Ovary (tissue), 9 donors: ENCODE data around the gene PRAC1. TPM values are rescaled to one million over a fixed set of nuclear protein-coding genes. Genes with fewer than 3 reads are reported as not detected.

Source experiments
- DNase-seq, 5 donors: peaks; one replicate each; pipeline ENCODE4 v3.0.0-alpha.2; 2019 to 2020
- H3K27ac ChIP-seq, 2 donors: fragments of 200-600 bp; one replicate each; pipeline versions ENCODE4 v1.5.1 to v1.8.0; 2019 to 2022
- H3K27me3 ChIP-seq: fragments of 200-600 bp; one replicate; pipeline ENCODE4 v1.8.0; 2022
- H3K36me3 ChIP-seq: fragments of 200-600 bp; sonication (generic); one replicate; pipeline ENCODE4 v1.5.1; 2019
- H3K4me1 ChIP-seq: one replicate; pipeline ENCODE4 v1.8.1; 2013; ENCODE audit warnings: mild to moderate bottlenecking, moderate library complexity; ENCODE audit not compliant: insufficient read depth
- H3K4me3 ChIP-seq: fragments of 200-600 bp; sonication (generic); one replicate; pipeline ENCODE4 v1.5.1; 2017
- H3K9me3 ChIP-seq, 2 donors: fragments of 200-600 bp in 1 of 2; sonication (generic) in 1 of 2; one replicate each; pipeline versions ENCODE4 v1.5.1 to v1.8.1; 2013 to 2019; ENCODE audit warnings: mild to moderate bottlenecking in 1 of 2, moderate library complexity in 1 of 2
- EP300 ChIP-seq: sonication (generic); formaldehyde crosslinking; IDR thresholded peaks from one replicate; pipeline ENCODE4 v1.6.1; 2017; ENCODE audit warnings: antibody characterized with exemption
- POLR2A ChIP-seq: fragments of 450-650 bp; IDR thresholded peaks from one replicate; pipeline ENCODE4 v1.6.1; 2017; ENCODE audit warnings: antibody characterized with exemption, mild to moderate bottlenecking, moderate library complexity
- WGBS, 3 donors: extraction: QIAGEN DNeasy Blood & Tissue Kit in 1 of 3; methylation state at CpG; one replicate each; pipeline versions ENCODE4 v1.1.5 to v1.1.7; 2013 to 2017; 5-methylcytosine and 5-hydroxymethylcytosine counted together
- intact Hi-C, 4 donors: fragments of 100-400 bp; cut with DNase I; formaldehyde crosslinking; loops; one replicate each; pipeline versions ENCODE4 v1.11.0 to v1.15.1; 2022 to 2023
- polyA plus RNA-seq, 2 donors: library from polyadenylated mRNA; stranded (reverse); fragments of 200-250 nt in 1 of 2; fragments of 350-450 nt in 1 of 2; fragmentation: Illumina TruSeq in 1 of 2; extraction: RNeasy Lipid Tissue Mini Kit (QIAGEN cat#74804) in 1 of 2; gene quantifications; one replicate each; pipeline ENCODE4 v1.2.3, GENCODE V29; 2013 to 2014
- total RNA-seq, 7 donors: library from RNA; depleted of rRNA in 2 of 7; stranded (reverse); fragments of >200 nt in 2 of 7; fragmentation: NEBNext Ultra II Directional in 3 of 7; extraction: Animal tissue kit (Norgen Biotek cat#: 25700) in 3 of 7; gene quantifications; one replicate each; pipeline versions ENCODE4 v1.1.0 to v1.2.4, GENCODE V29; 2016 to 2023
- TF ChIP-seq, protein P1 (sequence below), 3 donors: fragments of 450-650 bp in 2 of 3; fragments of 200-600 bp in 1 of 3; IDR thresholded peaks; one replicate each; pipeline versions ENCODE4 v1.5.1 to v1.8.0; 2016 to 2022; ENCODE audit warnings: antibody characterized with exemption in 3 of 3, mild to moderate bottlenecking in 1 of 3
- donor health status: DM: no; HTN: no; CAD: no; lungs with moderate emphysema.
- donor health status: DM: no; HTN: no; CAD: no.
- donor health status: Bipolar disorder and iron deficiency.
- donor health status: DM: yes; HTN: yes; CAD: no.
- donor health status: DM: no; HTN: no; CAD: no.
- donor health status: DM: yes; HTN: yes; CAD: no.

PRAC1 gene
- total and polyA plus RNA-seq, 9 donors, result not detected

DNA sequence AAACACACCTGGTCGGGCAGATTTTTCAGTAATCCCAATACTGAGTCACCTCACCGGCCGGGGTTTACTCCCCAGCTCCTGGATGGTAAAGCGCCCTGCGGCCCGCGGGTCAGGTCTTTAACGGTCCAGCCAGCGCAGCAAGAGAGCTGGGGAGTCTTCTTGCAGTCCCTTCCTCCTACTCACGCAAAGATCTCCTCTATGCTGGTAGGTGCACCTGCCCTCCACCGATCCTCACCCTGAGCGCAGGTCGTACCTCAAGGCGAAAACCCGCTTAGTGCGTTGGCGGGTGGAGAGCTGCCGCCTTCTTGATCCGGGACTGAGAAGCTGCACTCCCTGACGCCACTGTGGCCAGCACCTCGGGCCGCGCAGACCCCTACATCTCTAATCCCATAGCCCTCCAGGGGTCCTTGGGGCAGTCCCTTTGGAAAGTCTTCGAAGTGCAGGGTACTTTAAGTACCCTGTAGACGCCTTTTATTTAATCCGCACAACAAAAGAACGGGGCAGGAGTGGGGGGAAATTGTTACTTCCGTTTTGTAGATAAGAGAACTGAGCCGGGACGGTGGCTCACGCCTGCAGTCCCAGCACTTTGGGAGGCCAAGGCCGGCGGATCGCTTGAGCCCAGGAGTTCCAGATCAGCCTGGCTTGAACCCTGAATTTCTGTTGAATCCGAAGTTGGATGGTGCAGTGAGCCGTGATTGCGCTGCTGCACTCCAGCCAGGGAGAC lies 16.6 kb upstream of the PRAC1 start:
- Histone ChIP-seq H3K27me3 (no peaks in the 10 kb centered on the region), H3K9me3 (no peaks in the 10 kb centered on the region), H3K36me3 (no peaks in the 10 kb centered on the region), H3K4me1 (no peaks in the 10 kb centered on the region), H3K4me3 (no peak overlapping the region), H3K27ac (no peak overlapping the region)
- intact Hi-C loops, result no loop called here
- no peak for DNase-seq
- TF ChIP-seq POLR2A (no peak), EP300 (no peak)
- TF ChIP-seq, protein P1, sequence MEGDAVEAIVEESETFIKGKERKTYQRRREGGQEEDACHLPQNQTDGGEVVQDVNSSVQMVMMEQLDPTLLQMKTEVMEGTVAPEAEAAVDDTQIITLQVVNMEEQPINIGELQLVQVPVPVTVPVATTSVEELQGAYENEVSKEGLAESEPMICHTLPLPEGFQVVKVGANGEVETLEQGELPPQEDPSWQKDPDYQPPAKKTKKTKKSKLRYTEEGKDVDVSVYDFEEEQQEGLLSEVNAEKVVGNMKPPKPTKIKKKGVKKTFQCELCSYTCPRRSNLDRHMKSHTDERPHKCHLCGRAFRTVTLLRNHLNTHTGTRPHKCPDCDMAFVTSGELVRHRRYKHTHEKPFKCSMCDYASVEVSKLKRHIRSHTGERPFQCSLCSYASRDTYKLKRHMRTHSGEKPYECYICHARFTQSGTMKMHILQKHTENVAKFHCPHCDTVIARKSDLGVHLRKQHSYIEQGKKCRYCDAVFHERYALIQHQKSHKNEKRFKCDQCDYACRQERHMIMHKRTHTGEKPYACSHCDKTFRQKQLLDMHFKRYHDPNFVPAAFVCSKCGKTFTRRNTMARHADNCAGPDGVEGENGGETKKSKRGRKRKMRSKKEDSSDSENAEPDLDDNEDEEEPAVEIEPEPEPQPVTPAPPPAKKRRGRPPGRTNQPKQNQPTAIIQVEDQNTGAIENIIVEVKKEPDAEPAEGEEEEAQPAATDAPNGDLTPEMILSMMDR (IDR thresholded peaks at IDR 0.05), result no peak
- 1 to 2% (median 2%) methylated on average over 36 to 37 of the region's 37 CpGs for WGBS, 3 donors

DNA sequence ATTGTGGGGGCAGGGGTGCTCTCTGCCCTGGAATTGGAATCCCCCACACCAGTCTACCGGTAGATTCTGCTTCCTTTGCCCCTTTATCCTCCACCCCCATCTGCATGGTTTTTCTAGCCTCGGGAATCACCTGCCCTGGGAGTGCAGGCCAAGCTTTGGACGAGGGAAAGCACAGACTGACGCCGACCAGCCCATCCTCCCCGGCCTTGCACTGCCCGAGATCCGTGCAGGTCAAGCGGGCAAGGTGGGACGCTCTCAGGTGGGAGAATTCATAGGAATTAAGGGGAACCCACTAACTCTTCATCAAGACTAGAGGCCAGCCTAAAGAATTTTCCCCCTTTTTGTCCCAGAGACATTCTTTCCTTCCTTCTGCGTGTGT lies 16.1 kb upstream of the PRAC1 start:
- no peaks in the 10 kb centered on the region for H3K9me3 ChIP-seq

DNA sequence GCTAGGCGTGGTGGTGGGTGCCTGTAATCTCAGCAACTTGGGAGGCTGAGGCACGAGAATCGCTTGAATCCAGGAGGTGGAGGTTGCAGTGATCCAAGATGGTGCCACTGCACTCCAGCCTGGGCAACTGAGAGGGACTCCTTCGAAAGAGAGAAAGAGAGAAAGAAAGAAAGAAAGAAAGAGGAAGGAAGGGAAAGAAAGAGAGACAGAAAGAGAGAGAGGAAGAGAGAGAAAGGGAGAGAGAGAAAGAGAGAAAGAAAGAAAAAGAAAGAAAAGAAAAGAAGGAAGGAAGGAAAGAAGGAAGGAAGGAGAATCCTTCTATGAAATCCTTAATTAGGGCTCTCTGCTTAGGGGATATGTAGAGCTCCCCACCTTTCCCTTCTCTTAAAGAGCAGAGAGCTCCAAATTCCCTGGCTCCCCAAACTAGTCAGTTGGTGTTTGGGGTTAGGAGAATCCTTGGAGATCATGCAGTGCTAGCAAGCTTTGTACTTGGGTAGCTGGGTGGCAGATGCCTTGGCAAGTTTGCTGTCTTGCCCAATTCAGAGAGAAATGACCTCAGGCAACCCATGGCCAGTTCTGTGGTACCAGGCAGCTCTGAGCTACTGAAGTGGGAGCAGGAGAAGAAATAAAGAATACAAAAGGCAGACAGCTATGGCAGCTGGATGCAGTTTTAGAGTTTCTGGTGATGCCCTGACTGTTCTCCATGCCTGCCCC lies 15.2 kb upstream of the PRAC1 start:
- WGBS, 3 donors, result 50 to 58% (median 55%) methylated on average over 4 of the region's 4 CpGs
- H3K27me3 ChIP-seq, result no peaks in the 10 kb centered on the region

More for the DNA sequence above, 16.1 kb upstream of the PRAC1 start:
- 1 to 2% (median 1%) methylated on average over 11 of the region's 11 CpGs for WGBS, 3 donors
- intact Hi-C loops, result no loop called here
- DNase-seq, result no peak
- TF ChIP-seq, protein P1 (IDR thresholded peaks at IDR 0.05), result no peak
- no peak for TF ChIP-seq EP300
- H3K27me3 ChIP-seq, result no peaks in the 10 kb centered on the region
- no peaks in the 10 kb centered on the region for H3K4me1 ChIP-seq
- no peak overlapping the region for H3K27ac ChIP-seq
- H3K36me3 ChIP-seq, result no peaks in the 10 kb centered on the region
- no peak overlapping the region for H3K4me3 ChIP-seq

DNA sequence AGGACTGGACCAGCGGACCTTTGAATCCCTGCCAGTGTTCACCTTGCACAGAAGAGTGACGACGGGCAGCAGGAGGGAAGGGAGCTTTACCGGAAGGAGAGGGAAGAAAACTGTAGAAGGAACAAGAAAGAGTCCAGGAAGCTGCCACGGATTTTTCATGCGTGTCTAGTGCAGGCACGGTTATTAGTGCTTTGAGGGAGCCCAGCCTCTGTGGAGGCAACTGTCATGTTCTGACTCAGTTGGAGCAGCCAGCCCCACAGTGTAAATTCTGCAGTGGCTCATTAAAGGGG lies 12.7 kb upstream of the PRAC1 start:
- intact Hi-C loops, result no loop called here
- H3K27ac ChIP-seq, result no peak overlapping the region
- 3 to 5% (median 3%) methylated on average over 7 of the region's 7 CpGs for WGBS, 3 donors
- no peaks in the 10 kb centered on the region for H3K9me3 ChIP-seq
- H3K4me1 ChIP-seq, result no peaks in the 10 kb centered on the region
- H3K36me3 ChIP-seq, result no peaks in the 10 kb centered on the region
- no peak for DNase-seq
- TF ChIP-seq POLR2A (no peak), EP300 (no peak)
- TF ChIP-seq, protein P1 (IDR thresholded peaks at IDR 0.05), result no peak
- H3K27me3 ChIP-seq, result no peaks in the 10 kb centered on the region
- no peak overlapping the region for H3K4me3 ChIP-seq

More for the DNA sequence above, 15.2 kb upstream of the PRAC1 start:
- Histone ChIP-seq H3K36me3 (no peaks in the 10 kb centered on the region), H3K9me3 (no peaks in the 10 kb centered on the region), H3K4me3 (no peak overlapping the region), H3K27ac (no peak overlapping the region), H3K4me1 (no peaks in the 10 kb centered on the region)
- intact Hi-C loops, result no loop called here
- TF ChIP-seq POLR2A, result no peak
- no peak for DNase-seq
